H1 (cell line): ENCODE measurements around the gene SIM2.

ENCODE experiments used
- POLR2AphosphoS5 ChIP-seq: IDR thresholded peaks from 2 replicates; pipeline ENCODE4 v1.6.1; 2011; ENCODE audit warnings: low read depth, low read length
- SAP30 ChIP-seq: fragments of 300-600 bp; sonication (generic); IDR thresholded peaks from 2 replicates; pipeline ENCODE4 v1.7.1; 2012; ENCODE audit warnings: low read length, moderate library complexity, mild to moderate bottlenecking, inconsistent platforms; ENCODE audit not compliant: insufficient read depth, insufficient replicate concordance
- TAF1 ChIP-seq: IDR thresholded peaks from 2 replicates; pipeline ENCODE4 v1.6.1; 2011; ENCODE audit warnings: mild to moderate bottlenecking, low read depth, low read length
- TF ChIP-seq, protein P1 (sequence below), 3 experiments: IDR thresholded peaks; 1 replicate in 2 of 3; 2 replicates in 1 of 3; pipeline versions ENCODE4 v1.5.1 to v1.6.1; 2011; ENCODE audit warnings: low read length in 3 of 3, mild to moderate bottlenecking in 3 of 3, inconsistent platforms in 2 of 3, low read depth in 1 of 3, moderate library complexity in 1 of 3; ENCODE audit not compliant: insufficient read depth in 1 of 3; ENCODE audit errors: control extremely low read depth in 1 of 3

DNA sequence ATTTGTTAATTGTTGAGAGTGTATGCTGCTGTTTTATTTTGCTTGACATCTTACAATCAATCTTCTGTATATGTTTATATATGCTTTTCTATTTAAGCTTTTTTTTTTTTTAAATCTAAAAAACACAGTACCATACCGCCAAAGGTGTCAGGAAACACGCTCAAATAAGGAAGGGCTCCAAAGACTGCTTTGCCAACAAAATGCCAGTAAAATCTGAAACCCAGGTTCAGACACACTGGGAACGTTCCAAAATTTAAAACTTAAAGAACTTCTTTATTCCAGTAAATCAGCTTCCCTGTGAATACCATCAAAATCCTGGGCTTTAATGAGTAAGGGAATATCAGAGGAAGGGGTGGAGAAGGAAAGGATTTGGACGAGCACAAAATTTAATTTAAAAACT, 87.3 kb downstream of the SIM2 start:
- TF ChIP-seq POLR2AphosphoS5, result no peak
- TF ChIP-seq TAF1, result no peak
- no peak for TF ChIP-seq SAP30
- TF ChIP-seq, protein P1, sequence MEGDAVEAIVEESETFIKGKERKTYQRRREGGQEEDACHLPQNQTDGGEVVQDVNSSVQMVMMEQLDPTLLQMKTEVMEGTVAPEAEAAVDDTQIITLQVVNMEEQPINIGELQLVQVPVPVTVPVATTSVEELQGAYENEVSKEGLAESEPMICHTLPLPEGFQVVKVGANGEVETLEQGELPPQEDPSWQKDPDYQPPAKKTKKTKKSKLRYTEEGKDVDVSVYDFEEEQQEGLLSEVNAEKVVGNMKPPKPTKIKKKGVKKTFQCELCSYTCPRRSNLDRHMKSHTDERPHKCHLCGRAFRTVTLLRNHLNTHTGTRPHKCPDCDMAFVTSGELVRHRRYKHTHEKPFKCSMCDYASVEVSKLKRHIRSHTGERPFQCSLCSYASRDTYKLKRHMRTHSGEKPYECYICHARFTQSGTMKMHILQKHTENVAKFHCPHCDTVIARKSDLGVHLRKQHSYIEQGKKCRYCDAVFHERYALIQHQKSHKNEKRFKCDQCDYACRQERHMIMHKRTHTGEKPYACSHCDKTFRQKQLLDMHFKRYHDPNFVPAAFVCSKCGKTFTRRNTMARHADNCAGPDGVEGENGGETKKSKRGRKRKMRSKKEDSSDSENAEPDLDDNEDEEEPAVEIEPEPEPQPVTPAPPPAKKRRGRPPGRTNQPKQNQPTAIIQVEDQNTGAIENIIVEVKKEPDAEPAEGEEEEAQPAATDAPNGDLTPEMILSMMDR (IDR thresholded peaks at IDR 0.05; ENCODE audit: control extremely low read depth in 1 of 3, insufficient read depth in 1 of 3, low read depth in 1 of 3, low read length in 3 of 3), result no peak
